HepG2 (cell line): Measurements from ENCODE around the gene IL17F. TPM values are rescaled to one million over a fixed set of nuclear protein-coding genes. Genes with fewer than 3 reads are reported as not detected.

Source experiments
- CEBPG ChIP-seq: IDR thresholded peaks from 2 replicates; pipeline ENCODE4 v1.6.1; 2016
- GMEB1 ChIP-seq: sonication (generic); formaldehyde crosslinking; IDR thresholded peaks from 2 replicates; pipeline ENCODE4 v1.5.1; 2020; ENCODE audit warnings: missing genetic modification reagents, mild to moderate bottlenecking, borderline replicate concordance
- GPBP1L1 ChIP-seq: sonication (generic); formaldehyde crosslinking; IDR thresholded peaks from 2 replicates; pipeline ENCODE4 v1.5.0; 2020; ENCODE audit warnings: mild to moderate bottlenecking, missing genetic modification reagents
- HMGXB4 ChIP-seq, 2 experiments: sonication (generic) in 1 of 2; formaldehyde crosslinking in 1 of 2; IDR thresholded peaks; 2 replicates each; pipeline versions ENCODE4 v1.4.0 to v1.6.1; 2018 to 2020; ENCODE audit warnings: missing genetic modification reagents in 2 of 2, borderline replicate concordance in 1 of 2, low read depth in 1 of 2, mild to moderate bottlenecking in 1 of 2, missing biosample characterization in 1 of 2
- NONO ChIP-seq, 2 experiments: fragments of 450-650 bp in 1 of 2; sonication (generic) in 1 of 2; formaldehyde crosslinking in 1 of 2; IDR thresholded peaks in 1 of 2; conservative IDR thresholded peaks in 1 of 2; 2 replicates each; pipeline versions ENCODE4 v1.6.1 to v1.8.0; 2017 to 2022; ENCODE audit warnings: mild to moderate bottlenecking in 1 of 2, missing genetic modification reagents in 1 of 2, moderate library complexity in 1 of 2
- ZHX1 ChIP-seq: sonication (generic); formaldehyde crosslinking; IDR thresholded peaks from 2 replicates; pipeline ENCODE4 v1.8.1; 2022; ENCODE audit warnings: low read depth, mild to moderate bottlenecking, missing genetic modification reagents
- ZNF619 ChIP-seq: sonication (generic); formaldehyde crosslinking; IDR thresholded peaks from 2 replicates; pipeline ENCODE4 v1.4.0; 2020; ENCODE audit warnings: mild to moderate bottlenecking, missing genetic modification reagents
- ZNF746 ChIP-seq: sonication (generic); formaldehyde crosslinking; IDR thresholded peaks from 2 replicates; pipeline ENCODE4 v1.8.0; 2022; ENCODE audit warnings: mild to moderate bottlenecking, missing genetic modification reagents
- polyA plus RNA-seq, 8 experiments: library from polyadenylated mRNA; depleted of rRNA in 3 of 8; stranded (reverse) in 7 of 8; unstranded in 1 of 8; fragments of >200 nt; fragmentation: Illumina TruSeq in 4 of 8; extraction: Trizol in 4 of 8; gene quantifications; 2 replicates each; pipeline versions ENCODE4 v1.2.1 to v1.2.3, GENCODE V29; 2011 to 2016; ENCODE audit warnings: low read depth in 4 of 8, missing spikeins in 1 of 8, mixed read lengths in 1 of 8; ENCODE audit not compliant: insufficient read depth in 1 of 8
- total RNA-seq, 5 experiments: library from RNA; depleted of rRNA; stranded (reverse); fragments of >200 nt; fragmentation: Illumina TruSeq; extraction: Trizol; gene quantifications; 2 replicates each; pipeline ENCODE4 v1.2.3, GENCODE V29; 2016; ENCODE audit warnings: low read depth in 1 of 5

The IL17F gene
- total and polyA plus RNA-seq, 2 of the 13 experiments (the other 11 are each of a cell fraction or from before 2014, with no cell fraction given) = not detected

GRCh38 chr6:52288841-52289240 is 44.5 kb upstream of the IL17F start (continued):
- TF ChIP-seq ZHX1 (CRISPR knock-in tag) (no peak), CEBPG (CRISPR knock-in tag) (no peak), ZNF619 (CRISPR knock-in tag) (no peak), GPBP1L1 (CRISPR knock-in tag) (no peak), GMEB1 (CRISPR knock-in tag) (no peak), ZNF746 (CRISPR knock-in tag) (no peak), NONO (IDR thresholded peaks at IDR 0.05) (no peak), NONO (CRISPR knock-in tag; conservative IDR thresholded peaks at IDR 0.05) (no peak), HMGXB4 (CRISPR knock-in tag; IDR thresholded peaks at IDR 0.05; ENCODE audit: borderline replicate concordance in 1 of 2, low read depth in 1 of 2) (no peak)
